IMR-90 (cell line): Measurements from ENCODE around the gene DIAPH2. TPM values are rescaled to one million over a fixed set of nuclear protein-coding genes. Genes with fewer than 3 reads are reported as not detected.

Source experiments
- ATAC-seq: fragments of 200-7000 bp; cut with Tn5 transposase; 2 replicates; pipeline ENCODE4 v1.9.1; 2020; ENCODE audit warnings: low read depth, mild to moderate bottlenecking, moderate library complexity
- BruUV-seq: library from RNA; stranded (reverse); fragments of 400-500 nt; replicated peaks from 2 replicates; lab custom pipeline; 2021; lab: Mats Ljungman, UMichigan
- CTCF ChIA-PET: fragments of 300-600 bp; formaldehyde crosslinking; extraction: SDS; loops from one replicate; lab custom pipeline; 2021; ENCODE audit warnings: antibody characterized with exemption; lab: Yijun Ruan, JAX
- POLR2A ChIA-PET: fragments of 300-600 bp; sonication (Branson Sonifier 250); formaldehyde crosslinking; loops from one replicate; lab custom pipeline; 2022; ENCODE audit warnings: antibody characterized with exemption; ENCODE audit not compliant: unreplicated experiment; lab: Charles Lee
- DNase-seq: peaks from one replicate; pipeline ENCODE4 v3.0.0; 2013
- H2AFZ ChIP-seq: replicated peaks from 2 replicates; pipeline ENCODE3; 2013; ENCODE audit warnings: low read length, mild to moderate bottlenecking; ENCODE audit not compliant: poor library complexity
- H2AK5ac ChIP-seq: 2 replicates; pipeline ENCODE4 v1.6.1; 2013; ENCODE audit warnings: low read depth, low read length, inconsistent platforms
- H2AK9ac ChIP-seq: replicated peaks from 2 replicates; pipeline ENCODE3; 2013; ENCODE audit warnings: mild to moderate bottlenecking, low read depth, low read length, moderate library complexity; ENCODE audit not compliant: poor library complexity
- H2BK120ac ChIP-seq: 2 replicates; pipeline ENCODE4 v1.6.1; 2013; ENCODE audit warnings: low read depth, low read length, inconsistent platforms
- H2BK15ac ChIP-seq: 3 replicates; pipeline ENCODE4 v1.6.1; 2013; ENCODE audit warnings: low read depth, low read length, inconsistent platforms
- H2BK20ac ChIP-seq: 2 replicates; pipeline ENCODE4 v1.6.1; 2013; ENCODE audit warnings: low read depth, mild to moderate bottlenecking, inconsistent platforms, low read length, moderate library complexity
- H2BK5ac ChIP-seq: 2 replicates; pipeline ENCODE4 v1.6.1; 2013; ENCODE audit warnings: mild to moderate bottlenecking, low read depth, low read length, inconsistent platforms; ENCODE audit not compliant: poor library complexity, severe bottlenecking
- H3K14ac ChIP-seq: replicated peaks from 2 replicates; pipeline ENCODE4 v1.6.1; 2013; ENCODE audit warnings: low read depth, low read length, inconsistent platforms
- H3K18ac ChIP-seq: 2 replicates; pipeline ENCODE4 v1.6.1; 2013; ENCODE audit warnings: low read depth, low read length, control low read depth
- H3K23ac ChIP-seq: 2 replicates; pipeline ENCODE4 v1.6.1; 2013; ENCODE audit warnings: low read depth, low read length, inconsistent platforms
- H3K27ac ChIP-seq: 2 replicates; pipeline ENCODE4 v1.5.1; 2013; ENCODE audit warnings: mild to moderate bottlenecking, control low read depth, low read length; ENCODE audit not compliant: insufficient read depth
- H3K27me3 ChIP-seq: 2 replicates; pipeline ENCODE4 v1.6.1; 2013; ENCODE audit warnings: low read length; ENCODE audit not compliant: control insufficient read depth, insufficient read depth
- H3K36me3 ChIP-seq: 2 replicates; pipeline ENCODE4 v1.6.1; 2013; ENCODE audit warnings: low read length, mixed read lengths; ENCODE audit not compliant: control insufficient read depth, insufficient read depth
- H3K4ac ChIP-seq: 2 replicates; pipeline ENCODE4 v1.6.1; 2013; ENCODE audit warnings: low read depth, low read length, inconsistent platforms
- H3K4me1 ChIP-seq: 2 replicates; pipeline ENCODE4 v1.6.1; 2013; ENCODE audit warnings: low read length, mixed read lengths; ENCODE audit not compliant: control insufficient read depth, insufficient read depth
- H3K4me2 ChIP-seq: 2 replicates; pipeline ENCODE4 v1.6.1; 2013; ENCODE audit warnings: low read depth, mild to moderate bottlenecking, control low read depth, low read length, moderate library complexity
- H3K4me3 ChIP-seq: 2 replicates; pipeline ENCODE4 v1.5.1; 2013; ENCODE audit warnings: low read depth, mild to moderate bottlenecking, control low read depth, low read length, moderate library complexity; ENCODE audit not compliant: insufficient read depth
- H3K56ac ChIP-seq: 2 replicates; pipeline ENCODE4 v1.6.1; 2013; ENCODE audit warnings: low read length, inconsistent platforms; ENCODE audit not compliant: insufficient read depth; ENCODE audit errors: extremely low read depth
- H3K79me1 ChIP-seq, 2 experiments: 2 replicates each; pipeline ENCODE4 v1.6.1; 2013; ENCODE audit warnings: low read length in 2 of 2, inconsistent platforms in 1 of 2, low read depth in 1 of 2
- H3K9ac ChIP-seq: 2 replicates; pipeline ENCODE4 v1.6.1; 2013; ENCODE audit warnings: low read depth, low read length, control low read depth
- H3K9me1 ChIP-seq: 2 replicates; pipeline ENCODE4 v1.6.1; 2013; ENCODE audit warnings: low read length, inconsistent platforms; ENCODE audit not compliant: insufficient read depth
- H3K9me3 ChIP-seq: 2 replicates; pipeline ENCODE4 v1.6.1; 2013; ENCODE audit warnings: low read length; ENCODE audit not compliant: control insufficient read depth, insufficient read depth
- H4K20me1 ChIP-seq: 2 replicates; pipeline ENCODE4 v1.6.1; 2013; ENCODE audit warnings: low read length, inconsistent platforms; ENCODE audit not compliant: insufficient read depth
- H4K5ac ChIP-seq: 2 replicates; pipeline ENCODE4 v1.6.1; 2013; ENCODE audit warnings: mild to moderate bottlenecking, low read depth, low read length, control low read depth
- H4K8ac ChIP-seq, 2 experiments: 2 replicates each; pipeline ENCODE4 v1.6.1; 2013; ENCODE audit warnings: low read depth in 2 of 2, low read length in 2 of 2, control low read depth in 1 of 2, inconsistent platforms in 1 of 2
- H4K91ac ChIP-seq: 2 replicates; pipeline ENCODE4 v1.6.1; 2013; ENCODE audit warnings: low read depth, low read length, inconsistent platforms; ENCODE audit not compliant: insufficient read depth
- BHLHE40 ChIP-seq: fragments of 150-350 bp; IDR thresholded peaks from 2 replicates; pipeline ENCODE4 v1.6.1; 2016; ENCODE audit warnings: mild to moderate bottlenecking, low read depth, low read length
- CEBPB ChIP-seq: IDR thresholded peaks from 2 replicates; pipeline ENCODE4 v1.6.1; 2012; ENCODE audit warnings: low read depth, low read length, improper control_type of control experiment
- CHD1 ChIP-seq: IDR thresholded peaks from 2 replicates; pipeline ENCODE4 v1.6.1; 2012; ENCODE audit warnings: low read depth, low read length, improper control_type of control experiment
- ELK1 ChIP-seq: fragments of 150-350 bp; IDR thresholded peaks from 2 replicates; pipeline ENCODE4 v1.6.1; 2016; ENCODE audit warnings: low read depth, mild to moderate bottlenecking, low read length, moderate library complexity, borderline replicate concordance
- FOS ChIP-seq: fragments of 150-350 bp; IDR thresholded peaks from 2 replicates; pipeline ENCODE4 v1.6.1; 2016; ENCODE audit warnings: low read depth, low read length
- MAFK ChIP-seq: IDR thresholded peaks from 2 replicates; pipeline ENCODE4 v1.6.1; 2012; ENCODE audit warnings: low read depth, low read length, improper control_type of control experiment
- MAZ ChIP-seq: IDR thresholded peaks from 2 replicates; pipeline ENCODE4 v1.6.1; 2012; ENCODE audit warnings: low read depth, mild to moderate bottlenecking, low read length, improper control_type of control experiment, moderate library complexity, borderline replicate concordance
- MXI1 ChIP-seq: IDR thresholded peaks from 2 replicates; pipeline ENCODE4 v1.6.1; 2012; ENCODE audit warnings: low read depth, mild to moderate bottlenecking, low read length, moderate library complexity, borderline replicate concordance
- NFE2L2 ChIP-seq: fragments of 150-350 bp; IDR thresholded peaks from 2 replicates; pipeline ENCODE4 v1.6.1; 2016; ENCODE audit warnings: low read depth, mild to moderate bottlenecking, low read length
- POLR2A ChIP-seq: IDR thresholded peaks from 2 replicates; pipeline ENCODE4 v1.6.1; 2012; ENCODE audit warnings: mild to moderate bottlenecking, low read depth, low read length
- RAD21 ChIP-seq: IDR thresholded peaks from 2 replicates; pipeline ENCODE4 v1.6.1; 2012; ENCODE audit warnings: low read length, improper control_type of control experiment
- RCOR1 ChIP-seq: IDR thresholded peaks from 2 replicates; pipeline ENCODE4 v1.6.1; 2012; ENCODE audit warnings: mild to moderate bottlenecking, low read length, improper control_type of control experiment; ENCODE audit not compliant: insufficient replicate concordance
- RFX5 ChIP-seq: IDR thresholded peaks from 2 replicates; pipeline ENCODE4 v1.8.0; 2012; ENCODE audit warnings: low read depth, mild to moderate bottlenecking, low read length, moderate library complexity
- SMC3 ChIP-seq: fragments of 150-350 bp; IDR thresholded peaks from 2 replicates; pipeline ENCODE4 v1.6.1; 2016; ENCODE audit warnings: low read depth, mild to moderate bottlenecking, antibody characterized with exemption, low read length, moderate library complexity
- USF2 ChIP-seq: fragments of 150-350 bp; IDR thresholded peaks from 2 replicates; pipeline ENCODE4 v1.6.1; 2017; ENCODE audit warnings: mild to moderate bottlenecking, antibody characterized with exemption, low read length, low read depth
- dilution Hi-C: fragments of 300-500 bp; cut with HindIII; formaldehyde crosslinking; loops from one replicate; pipeline ENCODE4 v1.14.3; 2018; ENCODE audit warnings: low sequenced_read_pairs; ENCODE audit not compliant: unreplicated experiment
- in situ Hi-C: fragments of 300-500 bp; cut with MboI; formaldehyde crosslinking; loops from 3 replicates; pipeline ENCODE4 v1.14.3; 2019; ENCODE audit warnings: low sequenced_read_pairs, inconsistent platforms, mixed read lengths
- intact Hi-C: fragments of 100-400 bp; cut with micrococcal nuclease; formaldehyde crosslinking; loops from 2 replicates; pipeline ENCODE4 v1.10.0; 2022
- polyA plus RNA-seq, 3 experiments: library from polyadenylated mRNA; depleted of rRNA; stranded (reverse); fragments of >200 nt; gene quantifications; 2 replicates each; pipeline ENCODE4 v1.2.3, GENCODE V29; 2012; ENCODE audit warnings: low replicate concordance in 1 of 3
- total RNA-seq: library from RNA; depleted of rRNA; stranded (reverse); fragments of >200 nt; gene quantifications from 2 replicates; pipeline ENCODE4 v1.2.3, GENCODE V29; 2012
- TF ChIP-seq, protein P1 (sequence below): conservative IDR thresholded peaks from 2 replicates; pipeline ENCODE4 v1.5.1; 2012; ENCODE audit warnings: mild to moderate bottlenecking, low read depth, low read length, improper control_type of control experiment

The DIAPH2 gene
- total and polyA plus RNA-seq, 2 of the 4 experiments (the other 2 are of a cell fraction) = 3.6 to 19.9 TPM

DNA sequence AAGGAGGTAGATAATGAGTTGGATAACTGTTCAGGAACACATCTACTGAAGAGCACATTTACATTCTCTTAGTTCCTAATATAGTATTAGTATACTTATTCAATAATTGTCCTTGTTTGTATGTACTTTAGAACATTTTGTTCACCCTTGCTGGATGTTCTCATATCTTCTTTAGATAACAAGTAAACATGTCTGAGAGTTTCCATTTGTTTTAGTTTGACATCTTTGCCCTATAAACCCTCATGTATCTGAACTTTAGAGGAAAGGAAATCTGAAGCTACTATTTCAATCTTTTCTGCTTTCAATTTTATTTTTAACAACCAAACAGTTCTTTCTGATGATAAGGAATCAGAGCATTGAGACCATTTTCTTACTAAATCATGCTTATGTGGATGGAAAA lies 717.7 kb downstream of the DIAPH2 start:
- Histone ChIP-seq H2BK15ac (no peak overlapping the region), H3K27ac (no peak overlapping the region), H2BK20ac (no peak overlapping the region), H3K27me3 (no peaks in the 10 kb centered on the region), H3K9me1 (peaks cover 6% of the 10 kb centered on the region; the same call in 1 of the 2 replicates), H3K4me3 (no peak overlapping the region), H4K8ac (no peak overlapping the region), H2BK5ac (no peak overlapping the region), H3K36me3 (no peaks in the 10 kb centered on the region), H2AFZ (no peak overlapping the region), H3K23ac (no peak overlapping the region), H3K9me3 (no peaks in the 10 kb centered on the region), H4K5ac (no peak overlapping the region), H3K4ac (no peak overlapping the region), H4K20me1 (no peaks in the 10 kb centered on the region), H3K4me2 (no peak overlapping the region), H3K14ac (no peak overlapping the region), H2AK5ac (no peak overlapping the region), H3K4me1 (peaks cover 6% of the 10 kb centered on the region), H3K79me1 (peaks cover 0 to 8% of the 10 kb centered on the region in 2 experiments; a peak in 1 of 4 replicates), H3K18ac (no peak overlapping the region), H2BK120ac (no peak overlapping the region), H4K91ac (no peak overlapping the region), H2AK9ac (no peak overlapping the region), H3K9ac (no peak overlapping the region), H3K56ac (no peak overlapping the region)
- dilution Hi-C loops = no loop called here
- in situ Hi-C loops = no loop called here
- no peak for DNase-seq
- CTCF ChIA-PET = no interaction called here
- no peak for ATAC-seq
- intact Hi-C loops = no loop called here
- no peak for TF ChIP-seq RAD21
- no peak for TF ChIP-seq MAZ
- no peak for TF ChIP-seq RFX5
- no peak for TF ChIP-seq RCOR1
- TF ChIP-seq BHLHE40 = no peak
- no peak for TF ChIP-seq NFE2L2
- TF ChIP-seq, protein P1, sequence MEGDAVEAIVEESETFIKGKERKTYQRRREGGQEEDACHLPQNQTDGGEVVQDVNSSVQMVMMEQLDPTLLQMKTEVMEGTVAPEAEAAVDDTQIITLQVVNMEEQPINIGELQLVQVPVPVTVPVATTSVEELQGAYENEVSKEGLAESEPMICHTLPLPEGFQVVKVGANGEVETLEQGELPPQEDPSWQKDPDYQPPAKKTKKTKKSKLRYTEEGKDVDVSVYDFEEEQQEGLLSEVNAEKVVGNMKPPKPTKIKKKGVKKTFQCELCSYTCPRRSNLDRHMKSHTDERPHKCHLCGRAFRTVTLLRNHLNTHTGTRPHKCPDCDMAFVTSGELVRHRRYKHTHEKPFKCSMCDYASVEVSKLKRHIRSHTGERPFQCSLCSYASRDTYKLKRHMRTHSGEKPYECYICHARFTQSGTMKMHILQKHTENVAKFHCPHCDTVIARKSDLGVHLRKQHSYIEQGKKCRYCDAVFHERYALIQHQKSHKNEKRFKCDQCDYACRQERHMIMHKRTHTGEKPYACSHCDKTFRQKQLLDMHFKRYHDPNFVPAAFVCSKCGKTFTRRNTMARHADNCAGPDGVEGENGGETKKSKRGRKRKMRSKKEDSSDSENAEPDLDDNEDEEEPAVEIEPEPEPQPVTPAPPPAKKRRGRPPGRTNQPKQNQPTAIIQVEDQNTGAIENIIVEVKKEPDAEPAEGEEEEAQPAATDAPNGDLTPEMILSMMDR = no peak
- TF ChIP-seq MAFK = no peak
- TF ChIP-seq CEBPB = no peak
- TF ChIP-seq SMC3 = no peak
- no peak for TF ChIP-seq POLR2A
- TF ChIP-seq FOS = no peak
- TF ChIP-seq MXI1 = no peak
- no peak for TF ChIP-seq CHD1
- no peak for TF ChIP-seq ELK1
- no peak for TF ChIP-seq USF2
- POLR2A ChIA-PET = no interaction called here
- BruUV-seq = no TSS peak
